Stimulated activated effector memory CD8-positive, alpha-beta T cell treated with anti-CD3 and anti-CD28 coated beads, Interleukin-12 subunit alpha, Interleukin-12 subunit beta, amount 100 ng/mL, for 72 hours (primary cell): Measurements from ENCODE around the gene PSAP.
"Not testable (repeated sequence)": the region's sequence is repeated elsewhere in the genome, so short reads cannot be mapped to it uniquely, and the experiment has no call there.

Experiments used
- ATAC-seq: fragments of 150-1000 bp; cut with Tn5 transposase; 2 replicates; pipeline ENCODE4 v1.10.0; 2021
- DNase-seq, 2 donors: peaks; one replicate each; pipeline ENCODE4 v3.0.0; 2021 to 2022; ENCODE audit warnings: low spot score in 2 of 2
- H3K27ac Mint-ChIP-seq: one replicate; pipeline ENCODE4 v1.8.0; 2022; ENCODE audit warnings: mild to moderate bottlenecking, mixed read lengths
- H3K36me3 Mint-ChIP-seq: one replicate; pipeline ENCODE4 v1.8.0; 2022; ENCODE audit warnings: mild to moderate bottlenecking, mixed read lengths
- H3K4me1 Mint-ChIP-seq: one replicate; pipeline ENCODE4 v1.8.0; 2022; ENCODE audit warnings: mixed read lengths
- H3K4me3 Mint-ChIP-seq: one replicate; pipeline ENCODE4 v1.8.0; 2022; ENCODE audit warnings: mild to moderate bottlenecking, mixed read lengths
- H3K9me3 Mint-ChIP-seq: one replicate; pipeline ENCODE4 v1.8.0; 2022; ENCODE audit warnings: mixed read lengths

PSAP gene

GRCh38 chr10:71856619-71857018 is 5.6 kb upstream of the PSAP start:
- no peak overlapping the region for H3K27ac Mint-ChIP-seq
- H3K36me3 Mint-ChIP-seq = no peaks in the 10 kb centered on the region
- ATAC-seq (no peak), DNase-seq (no peak)
- peaks cover 14% of the 10 kb centered on the region for H3K4me1 Mint-ChIP-seq
- no peak overlapping the region for H3K4me3 Mint-ChIP-seq
- H3K9me3 Mint-ChIP-seq = no peaks in the 10 kb centered on the region

GRCh38 chr10:71854031-71854430 is 3.0 kb upstream of the PSAP start:
- Mint-ChIP-seq H3K9me3 (no peaks in the 10 kb centered on the region), H3K36me3 (peaks cover 7% of the 10 kb centered on the region), H3K4me3 (no peak overlapping the region), H3K27ac (no peak overlapping the region), H3K4me1 (peaks cover 26% of the 10 kb centered on the region)
- DNase-seq (no peak), ATAC-seq (no peak)

GRCh38 chr10:71852355-71852937 is 1.4 kb upstream of the PSAP start:
- Mint-ChIP-seq H3K27ac (no peak overlapping the region), H3K9me3 (no peaks in the 10 kb centered on the region), H3K4me1 (peaks cover 41% of the 10 kb centered on the region), H3K36me3 (peaks cover 7% of the 10 kb centered on the region), H3K4me3 (no peak overlapping the region)
- ATAC-seq (no peak), DNase-seq (no peak)

- not testable (repeated sequence) for H3K9me3 Mint-ChIP-seq, H3K36me3 Mint-ChIP-seq, DNase-seq
- peak; percentile 1 for ATAC-seq
- H3K4me1 Mint-ChIP-seq = peaks cover 47% of the 10 kb centered on the region
- H3K27ac Mint-ChIP-seq = peak overlapping the region; percentile 86
- peak overlapping the region; percentile 93 for H3K4me3 Mint-ChIP-seq
Observed at GRCh38 chr10:71851465-71852095, 529 bp upstream of the PSAP start.

GRCh38 chr10:71850021-71850742 is 869 bp downstream of the PSAP start:
- Mint-ChIP-seq H3K27ac (peak overlapping the region; percentile 86), H3K4me1 (peaks cover 53% of the 10 kb centered on the region), H3K9me3 (no peaks in the 10 kb centered on the region), H3K4me3 (peak overlapping the region; percentile 93), H3K36me3 (peaks cover 7% of the 10 kb centered on the region)
- ATAC-seq = no peak
- no peak for DNase-seq

- ATAC-seq (no peak), DNase-seq (no peak)
- Mint-ChIP-seq H3K27ac (no peak overlapping the region), H3K4me1 (peaks cover 59% of the 10 kb centered on the region), H3K4me3 (peak overlapping the region; percentile 93), H3K36me3 (peaks cover 7% of the 10 kb centered on the region), H3K9me3 (no peaks in the 10 kb centered on the region)
Observed at GRCh38 chr10:71849461-71849908, 1.6 kb downstream of the PSAP start.

GRCh38 chr10:71848325-71849275 is 2.5 kb downstream of the PSAP start:
- Mint-ChIP-seq H3K4me1 (peaks cover 65% of the 10 kb centered on the region), H3K36me3 (peaks cover 7% of the 10 kb centered on the region), H3K4me3 (peak overlapping the region; percentile 93), H3K9me3 (no peaks in the 10 kb centered on the region), H3K27ac (no peak overlapping the region)
- ATAC-seq (no peak), DNase-seq (no peak)

GRCh38 chr10:71847418-71847817 is 3.6 kb downstream of the PSAP start:
- H3K4me3 Mint-ChIP-seq = no peak overlapping the region
- ATAC-seq (no peak), DNase-seq (no peak)
- no peaks in the 10 kb centered on the region for H3K9me3 Mint-ChIP-seq
- H3K4me1 Mint-ChIP-seq = peaks cover 75% of the 10 kb centered on the region
- no peak overlapping the region for H3K27ac Mint-ChIP-seq
- H3K36me3 Mint-ChIP-seq = peaks cover 7% of the 10 kb centered on the region

GRCh38 chr10:71846816-71847215 is 4.2 kb downstream of the PSAP start:
- ATAC-seq (no peak), DNase-seq (no peak)
- H3K27ac Mint-ChIP-seq = no peak overlapping the region
- peaks cover 7% of the 10 kb centered on the region for H3K36me3 Mint-ChIP-seq
- peaks cover 71% of the 10 kb centered on the region for H3K4me1 Mint-ChIP-seq
- no peaks in the 10 kb centered on the region for H3K9me3 Mint-ChIP-seq
- H3K4me3 Mint-ChIP-seq = no peak overlapping the region

- no peak overlapping the region for H3K4me3 Mint-ChIP-seq
- no peak for ATAC-seq
- no peak overlapping the region for H3K27ac Mint-ChIP-seq
- H3K9me3 Mint-ChIP-seq = no peaks in the 10 kb centered on the region
- H3K4me1 Mint-ChIP-seq = peaks cover 65% of the 10 kb centered on the region
- DNase-seq = no peak
- H3K36me3 Mint-ChIP-seq = no peaks in the 10 kb centered on the region
Observed at GRCh38 chr10:71845410-71846405, 5.3 kb downstream of the PSAP start.

- no peaks in the 10 kb centered on the region for H3K9me3 Mint-ChIP-seq
- peaks cover 65% of the 10 kb centered on the region for H3K4me1 Mint-ChIP-seq
- ATAC-seq (no peak), DNase-seq (no peak)
- no peak overlapping the region for H3K4me3 Mint-ChIP-seq
- H3K27ac Mint-ChIP-seq = no peak overlapping the region
- no peaks in the 10 kb centered on the region for H3K36me3 Mint-ChIP-seq
Observed at GRCh38 chr10:71844695-71845094, 6.4 kb downstream of the PSAP start.

GRCh38 chr10:71844084-71844483 is 7.0 kb downstream of the PSAP start:
- ATAC-seq (no peak), DNase-seq (no peak)
- Mint-ChIP-seq H3K9me3 (no peaks in the 10 kb centered on the region), H3K27ac (no peak overlapping the region), H3K4me3 (no peak overlapping the region), H3K36me3 (no peaks in the 10 kb centered on the region), H3K4me1 (peaks cover 62% of the 10 kb centered on the region)

- Mint-ChIP-seq H3K9me3 (no peaks in the 10 kb centered on the region), H3K27ac (no peak overlapping the region), H3K36me3 (no peaks in the 10 kb centered on the region), H3K4me1 (peaks cover 63% of the 10 kb centered on the region), H3K4me3 (no peak overlapping the region)
- DNase-seq (no peak), ATAC-seq (no peak)
Observed at GRCh38 chr10:71842856-71843686, 8.0 kb downstream of the PSAP start.
